GM12891 (cell line): ENCODE data around the gene SFXN1.

Experiments used
- POLR2A ChIP-seq: IDR thresholded peaks from 2 replicates; pipeline ENCODE4 v1.6.1; 2011; ENCODE audit warnings: low read depth, low read length, control low read depth
- POLR2AphosphoS5 ChIP-seq: IDR thresholded peaks from 2 replicates; pipeline ENCODE4 v1.6.1; 2011; ENCODE audit warnings: low read depth, low read length, control low read depth
- POU2F2 ChIP-seq: IDR thresholded peaks from 2 replicates; pipeline ENCODE4 v1.6.1; 2011; ENCODE audit warnings: low read depth, mild to moderate bottlenecking, control low read depth, low read length, moderate library complexity
- TAF1 ChIP-seq: IDR thresholded peaks from 2 replicates; pipeline ENCODE4 v1.6.1; 2011; ENCODE audit warnings: low read depth, low read length, control low read depth

DNA sequence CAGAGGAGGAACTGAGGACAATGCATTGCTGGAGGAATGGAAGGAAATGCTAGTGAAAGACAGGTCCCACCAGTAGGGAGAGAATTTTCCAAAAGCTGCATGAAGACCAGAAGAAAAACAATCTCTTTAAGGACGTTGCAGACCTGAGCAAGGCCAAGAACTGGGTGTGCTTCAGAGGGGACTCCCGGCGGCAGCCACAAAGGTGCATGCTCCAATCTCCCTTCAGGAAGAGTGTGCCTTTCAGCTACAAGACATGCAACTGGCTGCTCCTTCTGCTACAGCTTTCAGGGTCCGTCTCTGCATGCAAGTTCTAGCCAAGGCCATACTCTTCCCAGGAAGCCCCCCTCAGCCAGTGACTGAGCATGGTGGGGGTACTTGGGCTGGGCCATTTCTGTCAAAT is 62.9 kb downstream of the SFXN1 start:
- TF ChIP-seq POLR2A (no peak), TAF1 (no peak), POLR2AphosphoS5 (no peak), POU2F2 (no peak)
